Measurements from ENCODE around the gene SHROOM4. TPM values are rescaled to one million over a fixed set of nuclear protein-coding genes. Genes with fewer than 3 reads are reported as not detected.

SHROOM4 gene
- total RNA-seq, 1 experiment from 2014 or later: 2.1 TPM

- Histone ChIP-seq H3K79me1 (ENCODE audit: insufficient read depth, low read depth, low read length, poor library complexity, severe bottlenecking) (no peaks in the 10 kb centered on the region), H3K27me3 (ENCODE audit: insufficient read depth, low read length) (no peaks in the 10 kb centered on the region), H3K23ac (ENCODE audit: insufficient read length, low read depth, low read length) (no peak overlapping the region), H3K9me3 (ENCODE audit: control insufficient read depth, low read depth, low read length) (no peaks in the 10 kb centered on the region), H2BK5ac (ENCODE audit: insufficient read length, low read length) (no peak overlapping the region), H3K56ac (ENCODE audit: insufficient read length, low read depth, low read length) (no peak overlapping the region), H3K23me2 (ENCODE audit: insufficient read length, low read depth, low read length, poor library complexity, severe bottlenecking) (no peaks in the 10 kb centered on the region), H3K79me2 (ENCODE audit: insufficient read depth, low read length) (no peaks in the 10 kb centered on the region), H2BK15ac (ENCODE audit: low read depth, low read length) (no peak overlapping the region), H3K4me1 (ENCODE audit: insufficient read depth, low read length) (no peaks in the 10 kb centered on the region), H3T11ph (ENCODE audit: low read length) (no peak overlapping the region), H3K18ac (ENCODE audit: insufficient read length, low read depth, low read length) (no peak overlapping the region), H3K14ac (ENCODE audit: insufficient read depth, low read length) (no peak overlapping the region), H4K8ac (replicated peaks; ENCODE audit: insufficient read length, low read depth, low read length) (no peak overlapping the region), H3K27ac (ENCODE audit: insufficient read length, low read depth, low read length) (no peak overlapping the region), H3K4me2 (ENCODE audit: insufficient read depth, insufficient read length, low read length) (no peak overlapping the region), H2BK120ac (ENCODE audit: low read depth, low read length, poor library complexity, severe bottlenecking) (no peak overlapping the region), H3K4ac (ENCODE audit: low read depth, low read length) (no peak overlapping the region), H2BK12ac (ENCODE audit: insufficient read length, low read depth, low read length) (no peak overlapping the region), H2AFZ (ENCODE audit: low read length) (no peak overlapping the region), H2AK5ac (ENCODE audit: insufficient read length, low read length) (no peak overlapping the region), H2BK20ac (ENCODE audit: low read depth, low read length, poor library complexity, severe bottlenecking) (no peak overlapping the region), H4K91ac (ENCODE audit: insufficient read length, low read depth, low read length) (no peak overlapping the region), H4K20me1 (ENCODE audit: control insufficient read depth, insufficient read depth, insufficient read length) (no peaks in the 10 kb centered on the region), H4K5ac (ENCODE audit: insufficient read length, low read depth, low read length) (no peak overlapping the region), H3K9ac (ENCODE audit: extremely low read depth, insufficient read length, low read length) (no peak overlapping the region)
- Mint-ChIP-seq H3K27me3 (ENCODE audit: low read depth) (peaks cover 2% of the 10 kb centered on the region; the same call in 1 of the 2 replicates), H3K4me3 (no peak overlapping the region), H3K27ac (no peak overlapping the region), H3K36me3 (ENCODE audit: insufficient read depth in 1 of 3, low read depth in 3 of 3) (peaks cover 0 to 4% (median 3%) of the 10 kb centered on the region in 3 experiments; a peak in 5 of 7 replicates), H3K4me1 (no peaks in the 10 kb centered on the region), H3K9me3 (peaks cover 61 to 65% of the 10 kb centered on the region in 2 experiments)
- no peak for DNase-seq
- no CpG with 5 or more reads among the region's 4 CpGs for WGBS (ENCODE audit: extremely low coverage, insufficient read length, low lambda C conversion rate)
- TF ChIP-seq, protein P1, sequence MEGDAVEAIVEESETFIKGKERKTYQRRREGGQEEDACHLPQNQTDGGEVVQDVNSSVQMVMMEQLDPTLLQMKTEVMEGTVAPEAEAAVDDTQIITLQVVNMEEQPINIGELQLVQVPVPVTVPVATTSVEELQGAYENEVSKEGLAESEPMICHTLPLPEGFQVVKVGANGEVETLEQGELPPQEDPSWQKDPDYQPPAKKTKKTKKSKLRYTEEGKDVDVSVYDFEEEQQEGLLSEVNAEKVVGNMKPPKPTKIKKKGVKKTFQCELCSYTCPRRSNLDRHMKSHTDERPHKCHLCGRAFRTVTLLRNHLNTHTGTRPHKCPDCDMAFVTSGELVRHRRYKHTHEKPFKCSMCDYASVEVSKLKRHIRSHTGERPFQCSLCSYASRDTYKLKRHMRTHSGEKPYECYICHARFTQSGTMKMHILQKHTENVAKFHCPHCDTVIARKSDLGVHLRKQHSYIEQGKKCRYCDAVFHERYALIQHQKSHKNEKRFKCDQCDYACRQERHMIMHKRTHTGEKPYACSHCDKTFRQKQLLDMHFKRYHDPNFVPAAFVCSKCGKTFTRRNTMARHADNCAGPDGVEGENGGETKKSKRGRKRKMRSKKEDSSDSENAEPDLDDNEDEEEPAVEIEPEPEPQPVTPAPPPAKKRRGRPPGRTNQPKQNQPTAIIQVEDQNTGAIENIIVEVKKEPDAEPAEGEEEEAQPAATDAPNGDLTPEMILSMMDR (conservative IDR thresholded peaks at IDR 0.05): no peak
Observed at GRCh38 chrX:50842221-50842620, 28.2 kb upstream of the SHROOM4 start.
